ENCODE data around the gene GDAP1L1.
A peak's percentile ranks its signal among the peaks of the same experiment; 100 is the strongest.

The GDAP1L1 gene

DNA sequence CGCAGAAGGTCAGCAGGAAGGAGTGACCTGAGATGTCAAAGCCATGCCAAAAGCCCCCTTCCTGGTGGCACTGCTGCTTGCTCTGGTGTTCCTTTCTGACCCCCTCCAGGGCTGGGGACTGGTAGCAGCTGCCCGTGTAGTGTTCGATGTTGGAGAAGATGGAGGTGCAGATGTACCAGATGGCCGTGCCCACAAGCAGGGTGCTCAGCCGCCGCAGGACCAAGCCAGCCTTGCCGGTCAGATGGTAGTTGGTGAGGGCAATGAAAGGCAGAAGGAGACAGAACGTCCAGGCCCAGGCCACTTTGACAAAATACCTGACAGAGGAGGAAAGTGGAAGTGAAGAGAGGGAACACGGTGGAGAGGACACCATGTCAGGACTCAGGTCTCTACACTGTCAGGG is 59.8 kb downstream of the GDAP1L1 start:
- H2BK12ac ChIP-seq (ENCODE audit: low read length in 2 of 2): no peak overlapping the region
- H2BK15ac ChIP-seq (ENCODE audit: low read depth, poor library complexity, severe bottlenecking): no peak overlapping the region
- no peaks in the 10 kb centered on the region for H3K9me3 ChIP-seq (ENCODE audit: control insufficient read depth, low read length)
- DNase-seq: no peak
- H2AK5ac ChIP-seq (ENCODE audit: low read length, severe bottlenecking): no peak overlapping the region
- no peak overlapping the region for H3K4me2 ChIP-seq (ENCODE audit: low read length, poor library complexity, severe bottlenecking)
- H3K14ac ChIP-seq (ENCODE audit: low read length in 2 of 2): no peak overlapping the region
- WGBS: 90% methylated on average over 8 of the region's 9 CpGs
- H3K27ac ChIP-seq (ENCODE audit: low read length, poor library complexity, severe bottlenecking): no peak overlapping the region
- peaks cover 19% of the 10 kb centered on the region for H3K79me1 ChIP-seq (replicated peaks; ENCODE audit: low read length, poor library complexity, severe bottlenecking)
- H2BK5ac ChIP-seq (ENCODE audit: low read depth, low read length, poor library complexity, severe bottlenecking): no peak overlapping the region
- no peak overlapping the region for H4K91ac ChIP-seq (ENCODE audit: low read length)
- peaks cover 8% of the 10 kb centered on the region for H3K4me1 ChIP-seq (ENCODE audit: control insufficient read depth, insufficient read depth, low read depth, low read length)
- no peak overlapping the region for H2BK120ac ChIP-seq (ENCODE audit: low read depth, low read length)
- no peak overlapping the region for H3K4ac ChIP-seq (ENCODE audit: low read depth in 1 of 2, low read length in 2 of 2)
- no peak overlapping the region for H3K23ac ChIP-seq (ENCODE audit: low read length in 2 of 2)
- H4K8ac ChIP-seq (ENCODE audit: low read length): no peak overlapping the region
- H3K4me3 ChIP-seq (ENCODE audit: insufficient read depth in 1 of 2, low read depth in 1 of 2, low read length in 2 of 2): no peak overlapping the region
- H3K36me3 ChIP-seq (ENCODE audit: control insufficient read depth in 1 of 2, insufficient read depth in 2 of 2, low read depth in 1 of 2, low read length in 2 of 2): peaks cover 6 to 12% of the 10 kb centered on the region in 2 experiments
- no peaks in the 10 kb centered on the region for H3K27me3 ChIP-seq (ENCODE audit: control insufficient read depth in 1 of 2, insufficient read depth in 1 of 2, low read length in 2 of 2)
- no peak overlapping the region for H2AFZ ChIP-seq (ENCODE audit: low read depth, low read length)
- H3K9ac ChIP-seq (ENCODE audit: low read length): no peak overlapping the region
- H3K18ac ChIP-seq (ENCODE audit: low read depth in 1 of 2, low read length in 2 of 2): no peak overlapping the region

DNA sequence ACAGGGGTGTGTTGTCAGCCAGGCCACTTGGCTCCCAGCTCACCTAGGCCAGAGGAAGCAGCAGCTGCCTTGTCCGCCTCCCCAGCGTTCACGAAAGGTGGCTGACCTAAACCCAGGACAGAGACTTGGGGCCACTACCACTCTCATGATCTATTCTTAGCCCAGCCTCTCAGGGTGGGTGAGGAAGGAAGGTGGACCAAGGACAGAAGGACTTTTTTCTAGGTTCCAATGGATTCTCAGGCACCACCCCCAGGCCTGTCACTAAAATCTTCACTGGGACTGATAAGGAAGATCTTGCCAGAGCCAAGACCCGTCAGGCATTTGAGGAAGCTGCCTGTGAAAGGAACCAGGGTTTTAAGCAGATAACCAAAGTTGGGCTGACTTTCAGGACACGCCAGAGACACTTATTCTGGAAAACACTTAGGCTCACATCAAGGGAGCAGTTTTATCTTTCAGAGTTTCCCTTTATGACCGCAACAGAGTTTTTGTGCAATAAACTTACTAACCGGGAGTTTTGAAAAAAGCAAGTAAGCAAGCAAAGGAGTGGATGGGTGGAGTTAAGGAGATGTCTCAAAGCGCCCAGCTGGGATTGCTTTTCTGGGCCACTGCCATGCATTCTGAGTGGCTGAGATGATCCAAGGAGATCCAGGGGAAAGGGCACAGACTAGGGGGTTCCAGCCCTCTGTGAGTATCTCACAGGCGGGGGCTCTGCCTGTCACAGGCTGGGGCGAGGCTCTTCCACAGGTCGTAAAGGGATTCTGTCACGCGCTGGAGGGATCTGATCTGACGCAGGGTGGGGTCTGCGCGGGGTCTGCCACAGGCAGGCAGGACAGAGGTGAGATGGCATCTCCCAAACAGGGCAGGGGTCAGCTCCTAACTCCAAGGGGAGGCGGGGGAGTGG is 62.9 kb downstream of the GDAP1L1 start:
- DNase-seq: peak; percentile 76
- H3K27ac ChIP-seq (ENCODE audit: low read length, poor library complexity, severe bottlenecking): no peak overlapping the region

DNA sequence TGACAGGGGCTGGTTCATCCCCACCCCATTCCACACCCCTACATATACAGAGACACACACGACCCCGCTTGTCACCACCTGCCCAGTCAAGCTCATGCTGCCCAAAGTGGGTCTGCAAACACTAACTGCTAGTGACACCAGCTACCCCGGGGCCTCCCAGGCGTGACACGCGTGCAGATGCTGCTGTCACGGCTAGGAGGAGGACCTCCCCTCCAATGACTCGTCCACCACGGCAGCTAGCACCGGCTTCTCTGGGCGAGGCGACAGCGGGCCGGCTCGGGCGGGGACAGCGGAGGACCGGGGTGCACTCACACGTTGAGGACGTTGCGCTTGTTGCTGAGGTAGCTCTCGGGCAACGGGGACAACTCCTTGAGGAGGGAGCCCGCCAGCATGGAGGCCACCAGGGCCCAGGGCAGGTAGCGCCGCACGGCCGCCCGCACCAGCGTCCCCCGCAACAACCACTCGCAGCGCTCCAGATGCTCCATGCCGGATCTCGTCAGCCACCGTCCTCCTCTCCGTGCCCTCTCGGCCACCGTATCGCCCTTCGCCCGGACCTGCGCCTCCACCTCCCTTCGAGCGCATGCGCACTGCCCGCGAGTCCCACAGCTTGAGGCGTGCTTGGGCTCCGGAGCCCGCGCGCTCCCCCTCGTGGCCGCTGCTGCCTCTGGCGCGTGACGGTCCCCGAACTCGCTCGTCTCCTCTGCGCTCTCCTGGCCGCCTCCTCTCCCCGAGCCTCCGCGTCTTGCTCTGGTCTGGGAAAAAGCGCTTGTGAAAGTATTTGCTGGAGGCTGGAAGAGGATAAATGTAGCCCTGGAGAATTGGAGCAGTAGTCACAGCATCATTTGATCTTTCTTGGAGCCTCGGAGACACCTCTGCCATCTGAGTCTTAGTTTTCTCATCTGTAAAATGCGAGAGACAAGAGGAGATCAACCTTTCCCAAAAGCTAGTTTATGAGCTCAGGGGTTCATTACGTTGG is 63.8 kb downstream of the GDAP1L1 start, which contains the start of gene FITM2:
Gene FITM2 (minus strand): TSS at position 539 of the 976 bp plus-strand sequence. CDS start 54 bp downstream, at position 485.
- H4K8ac ChIP-seq (ENCODE audit: low read length): peak within 1 kb of the TSS; percentile 94

More for the DNA sequence above, 62.9 kb downstream of the GDAP1L1 start:
- Histone ChIP-seq H2BK15ac (ENCODE audit: low read depth, poor library complexity, severe bottlenecking) (no peak overlapping the region), H3K18ac (ENCODE audit: low read depth in 1 of 2, low read length in 2 of 2) (peak overlapping the region; percentile 83 to 94), H3K4ac (ENCODE audit: low read depth in 1 of 2, low read length in 2 of 2) (no peak overlapping the region), H3K4me2 (ENCODE audit: low read length, poor library complexity, severe bottlenecking) (peak overlapping the region; percentile 79), H4K91ac (ENCODE audit: low read length) (no peak overlapping the region), H3K9ac (ENCODE audit: low read length) (peak overlapping the region; percentile 92), H2BK5ac (ENCODE audit: low read depth, low read length, poor library complexity, severe bottlenecking) (no peak overlapping the region), H3K36me3 (ENCODE audit: control insufficient read depth in 1 of 2, insufficient read depth in 2 of 2, low read depth in 1 of 2, low read length in 2 of 2) (peaks cover 6 to 12% of the 10 kb centered on the region in 2 experiments), H3K4me3 (ENCODE audit: insufficient read depth in 1 of 2, low read depth in 1 of 2, low read length in 2 of 2) (peak overlapping the region; percentile 90 to 100), H3K4me1 (ENCODE audit: control insufficient read depth, insufficient read depth, low read depth, low read length) (peaks cover 8% of the 10 kb centered on the region), H3K23ac (ENCODE audit: low read length in 2 of 2) (peak overlapping the region in 1 of 2 experiments; percentile 81), H2BK12ac (ENCODE audit: low read length in 2 of 2) (peak overlapping the region in 1 of 2 experiments; percentile 45), H2AFZ (ENCODE audit: low read depth, low read length) (peak overlapping the region; percentile 92), H3K9me3 (ENCODE audit: control insufficient read depth, low read length) (no peaks in the 10 kb centered on the region), H3K14ac (ENCODE audit: low read length in 2 of 2) (no peak overlapping the region), H2AK5ac (ENCODE audit: low read length, severe bottlenecking) (no peak overlapping the region), H3K27me3 (ENCODE audit: control insufficient read depth in 1 of 2, insufficient read depth in 1 of 2, low read length in 2 of 2) (no peaks in the 10 kb centered on the region), H3K79me1 (replicated peaks; ENCODE audit: low read length, poor library complexity, severe bottlenecking) (peaks cover 14% of the 10 kb centered on the region), H2BK120ac (ENCODE audit: low read depth, low read length) (no peak overlapping the region), H4K8ac (ENCODE audit: low read length) (peak overlapping the region; percentile 8)
- 34% methylated on average over 10 of the region's 17 CpGs for WGBS

More for the DNA sequence above, 63.8 kb downstream of the GDAP1L1 start, which contains the start of gene FITM2:
- H2AFZ ChIP-seq (ENCODE audit: low read depth, low read length): peak within 1 kb of the TSS; percentile 92
- peaks cover 14% of the 10 kb centered on the region for H3K79me1 ChIP-seq (replicated peaks; ENCODE audit: low read length, poor library complexity, severe bottlenecking)
- peak within 1 kb of the TSS; percentile 92 for H3K9ac ChIP-seq (ENCODE audit: low read length)
- peaks cover 8% of the 10 kb centered on the region for H3K4me1 ChIP-seq (ENCODE audit: control insufficient read depth, insufficient read depth, low read depth, low read length)
- peak within 1 kb of the TSS in 1 of 2 experiments; percentile 84 for H3K14ac ChIP-seq (ENCODE audit: low read length in 2 of 2)
- no peaks in the 10 kb centered on the region for H3K27me3 ChIP-seq (ENCODE audit: control insufficient read depth in 1 of 2, insufficient read depth in 1 of 2, low read length in 2 of 2)
- H3K4me3 ChIP-seq (ENCODE audit: insufficient read depth in 1 of 2, low read depth in 1 of 2, low read length in 2 of 2): peak within 1 kb of the TSS; percentile 90 to 100
- H2BK5ac ChIP-seq (ENCODE audit: low read depth, low read length, poor library complexity, severe bottlenecking): no peak within 1 kb of the TSS
- no peak within 1 kb of the TSS for H2AK5ac ChIP-seq (ENCODE audit: low read length, severe bottlenecking)
- H4K91ac ChIP-seq (ENCODE audit: low read length): peak within 1 kb of the TSS; percentile 15
- H2BK120ac ChIP-seq (ENCODE audit: low read depth, low read length): no peak within 1 kb of the TSS
- H3K9me3 ChIP-seq (ENCODE audit: control insufficient read depth, low read length): no peaks in the 10 kb centered on the region
- no peak within 1 kb of the TSS for H2BK15ac ChIP-seq (ENCODE audit: low read depth, poor library complexity, severe bottlenecking)
- H3K4ac ChIP-seq (ENCODE audit: low read depth in 1 of 2, low read length in 2 of 2): no peak within 1 kb of the TSS
- peak; percentile 97 for DNase-seq
- peak within 1 kb of the TSS; percentile 83 to 94 for H3K18ac ChIP-seq (ENCODE audit: low read depth in 1 of 2, low read length in 2 of 2)
- H3K23ac ChIP-seq (ENCODE audit: low read length in 2 of 2): peak within 1 kb of the TSS in 1 of 2 experiments; percentile 81
- 2% methylated on average over 58 of the region's 70 CpGs for WGBS
- peaks cover 6 to 12% of the 10 kb centered on the region in 2 experiments for H3K36me3 ChIP-seq (ENCODE audit: control insufficient read depth in 1 of 2, insufficient read depth in 2 of 2, low read depth in 1 of 2, low read length in 2 of 2)
- no peak within 1 kb of the TSS for H3K27ac ChIP-seq (ENCODE audit: low read length, poor library complexity, severe bottlenecking)
- peak within 1 kb of the TSS; percentile 86 for H3K4me2 ChIP-seq (ENCODE audit: low read length, poor library complexity, severe bottlenecking)
- peak within 1 kb of the TSS in 1 of 2 experiments; percentile 45 for H2BK12ac ChIP-seq (ENCODE audit: low read length in 2 of 2)
